Esophagus squamous epithelium (tissue), 4 donors: ENCODE data around the gene PLEKHA6.

Experiments used
- POLR2A ChIP-seq, 4 donors: fragments of 450-650 bp; IDR thresholded peaks; one replicate each; pipeline ENCODE4 v1.6.1; 2017; ENCODE audit warnings: antibody characterized with exemption in 4 of 4, mild to moderate bottlenecking in 4 of 4, moderate library complexity in 3 of 4
- TF ChIP-seq, protein P1 (sequence below), 6 experiments: fragments of 450-650 bp in 4 of 6; fragments of 200-600 bp in 2 of 6; sonication (generic) in 2 of 6; IDR thresholded peaks; one replicate each; pipeline ENCODE4 v1.5.1; 2016 to 2019; ENCODE audit warnings: antibody characterized with exemption in 6 of 6, mild to moderate bottlenecking in 4 of 6, moderate library complexity in 4 of 6

DNA sequence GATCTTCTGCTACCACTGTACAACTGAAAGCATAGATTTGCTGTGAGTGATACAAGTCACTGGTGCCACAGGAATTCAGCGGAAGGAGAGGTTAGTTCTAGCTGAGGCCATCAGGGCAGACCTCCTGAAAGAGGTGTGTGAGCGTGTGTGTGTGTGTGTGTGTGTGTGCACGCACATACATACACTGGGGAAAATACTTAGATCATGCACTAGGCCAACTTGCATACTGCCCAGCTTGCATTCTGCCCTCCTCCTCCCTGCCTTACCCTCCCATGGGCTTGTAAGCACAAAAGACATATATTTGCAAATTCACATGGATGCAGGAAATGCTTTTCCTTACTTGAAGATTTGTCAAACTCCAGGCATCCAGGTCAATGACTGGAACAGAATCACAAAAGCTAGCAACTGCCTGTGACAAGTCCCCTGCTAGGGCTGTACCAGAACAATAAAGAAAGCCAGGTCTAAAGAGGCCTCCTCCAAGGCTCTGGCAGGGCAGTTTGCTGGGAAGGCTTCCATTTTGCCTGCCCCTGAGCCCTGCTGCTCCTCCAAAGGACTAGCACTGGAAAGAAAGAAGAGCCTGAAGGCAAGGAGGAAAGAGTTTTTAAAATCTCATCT lies 23.2 kb downstream of the PLEKHA6 start:
- TF ChIP-seq, protein P1, sequence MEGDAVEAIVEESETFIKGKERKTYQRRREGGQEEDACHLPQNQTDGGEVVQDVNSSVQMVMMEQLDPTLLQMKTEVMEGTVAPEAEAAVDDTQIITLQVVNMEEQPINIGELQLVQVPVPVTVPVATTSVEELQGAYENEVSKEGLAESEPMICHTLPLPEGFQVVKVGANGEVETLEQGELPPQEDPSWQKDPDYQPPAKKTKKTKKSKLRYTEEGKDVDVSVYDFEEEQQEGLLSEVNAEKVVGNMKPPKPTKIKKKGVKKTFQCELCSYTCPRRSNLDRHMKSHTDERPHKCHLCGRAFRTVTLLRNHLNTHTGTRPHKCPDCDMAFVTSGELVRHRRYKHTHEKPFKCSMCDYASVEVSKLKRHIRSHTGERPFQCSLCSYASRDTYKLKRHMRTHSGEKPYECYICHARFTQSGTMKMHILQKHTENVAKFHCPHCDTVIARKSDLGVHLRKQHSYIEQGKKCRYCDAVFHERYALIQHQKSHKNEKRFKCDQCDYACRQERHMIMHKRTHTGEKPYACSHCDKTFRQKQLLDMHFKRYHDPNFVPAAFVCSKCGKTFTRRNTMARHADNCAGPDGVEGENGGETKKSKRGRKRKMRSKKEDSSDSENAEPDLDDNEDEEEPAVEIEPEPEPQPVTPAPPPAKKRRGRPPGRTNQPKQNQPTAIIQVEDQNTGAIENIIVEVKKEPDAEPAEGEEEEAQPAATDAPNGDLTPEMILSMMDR (IDR thresholded peaks at IDR 0.05) = no peak
- TF ChIP-seq POLR2A (IDR thresholded peaks at IDR 0.05) = no peak
